Measurements from ENCODE around the gene ZBTB49. TPM values are rescaled to one million over a fixed set of nuclear protein-coding genes. Genes with fewer than 3 reads are reported as not detected.

Gene ZBTB49
- total RNA-seq, 1 experiment from 2014 or later, result 6.6 TPM

DNA sequence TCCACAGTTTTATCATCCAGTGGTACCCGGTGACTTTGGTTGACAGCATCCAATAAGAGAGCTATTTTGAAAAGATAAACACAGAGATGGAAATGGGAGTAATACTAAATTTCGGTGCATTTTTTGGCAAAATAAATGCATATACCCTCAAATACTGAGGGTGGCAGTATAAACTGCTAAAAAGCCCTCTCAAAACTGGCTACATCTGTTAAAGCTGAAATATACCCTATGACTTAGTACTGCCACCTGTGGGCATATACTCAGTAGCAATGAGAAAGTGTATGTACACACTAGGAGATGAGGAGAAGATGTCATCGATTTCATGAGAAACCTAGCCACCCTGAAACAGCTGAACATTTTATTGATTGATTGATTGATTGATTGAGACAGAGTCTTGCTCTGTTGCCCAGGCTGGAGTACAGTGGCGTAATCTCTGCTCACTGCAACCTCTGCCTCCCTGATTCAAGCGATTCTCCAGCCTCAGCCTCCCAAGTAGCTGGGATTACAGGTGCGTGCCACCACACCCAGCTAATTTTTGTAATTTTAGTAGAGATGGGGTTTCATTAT lies 29.8 kb upstream of the ZBTB49 start:
- no peaks in the 10 kb centered on the region for H3K4me1 ChIP-seq (ENCODE audit: insufficient read depth, low read length, poor library complexity, severe bottlenecking)
- intact Hi-C loops (cut with micrococcal nuclease; ENCODE audit: unreplicated experiment), result no loop called here
- POLR2A ChIA-PET (ENCODE audit: low non-redundant PET), result no interaction called here
- no peak overlapping the region for H3K4me3 ChIP-seq (ENCODE audit: low read depth, low read length, poor library complexity, severe bottlenecking)
- H3K27ac ChIP-seq (ENCODE audit: low read depth, low read length, poor library complexity, severe bottlenecking), result no peak overlapping the region
- DNase-seq (ENCODE audit: low spot score), result peak; percentile 68
- no peaks in the 10 kb centered on the region for H3K36me3 ChIP-seq (ENCODE audit: insufficient read depth, low read length, poor library complexity, severe bottlenecking)
- H3K9me3 ChIP-seq (ENCODE audit: low read depth, low read length, poor library complexity, severe bottlenecking), result no peaks in the 10 kb centered on the region
- CTCF ChIA-PET, result interaction anchor here (0.7 to 0.9 kb wide), 2 partner anchors 76 to 77 kb away, joined by 3 read pairs; no protein-coding TSS in a partner anchor
- TF ChIP-seq EZH2 (IDR thresholded peaks at IDR 0.05; ENCODE audit: borderline replicate concordance, low read depth, low read length, poor library complexity, severe bottlenecking), result no peak
- TF ChIP-seq, protein P1, sequence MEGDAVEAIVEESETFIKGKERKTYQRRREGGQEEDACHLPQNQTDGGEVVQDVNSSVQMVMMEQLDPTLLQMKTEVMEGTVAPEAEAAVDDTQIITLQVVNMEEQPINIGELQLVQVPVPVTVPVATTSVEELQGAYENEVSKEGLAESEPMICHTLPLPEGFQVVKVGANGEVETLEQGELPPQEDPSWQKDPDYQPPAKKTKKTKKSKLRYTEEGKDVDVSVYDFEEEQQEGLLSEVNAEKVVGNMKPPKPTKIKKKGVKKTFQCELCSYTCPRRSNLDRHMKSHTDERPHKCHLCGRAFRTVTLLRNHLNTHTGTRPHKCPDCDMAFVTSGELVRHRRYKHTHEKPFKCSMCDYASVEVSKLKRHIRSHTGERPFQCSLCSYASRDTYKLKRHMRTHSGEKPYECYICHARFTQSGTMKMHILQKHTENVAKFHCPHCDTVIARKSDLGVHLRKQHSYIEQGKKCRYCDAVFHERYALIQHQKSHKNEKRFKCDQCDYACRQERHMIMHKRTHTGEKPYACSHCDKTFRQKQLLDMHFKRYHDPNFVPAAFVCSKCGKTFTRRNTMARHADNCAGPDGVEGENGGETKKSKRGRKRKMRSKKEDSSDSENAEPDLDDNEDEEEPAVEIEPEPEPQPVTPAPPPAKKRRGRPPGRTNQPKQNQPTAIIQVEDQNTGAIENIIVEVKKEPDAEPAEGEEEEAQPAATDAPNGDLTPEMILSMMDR (conservative IDR thresholded peaks at IDR 0.05; ENCODE audit: low read depth, low read length), result peak; percentile 59
- BruUV-seq (replicated peaks), result no TSS peak
- no peaks in the 10 kb centered on the region for H3K27me3 ChIP-seq (replicated peaks; ENCODE audit: insufficient read depth, low read depth, low read length, poor library complexity)

DNA sequence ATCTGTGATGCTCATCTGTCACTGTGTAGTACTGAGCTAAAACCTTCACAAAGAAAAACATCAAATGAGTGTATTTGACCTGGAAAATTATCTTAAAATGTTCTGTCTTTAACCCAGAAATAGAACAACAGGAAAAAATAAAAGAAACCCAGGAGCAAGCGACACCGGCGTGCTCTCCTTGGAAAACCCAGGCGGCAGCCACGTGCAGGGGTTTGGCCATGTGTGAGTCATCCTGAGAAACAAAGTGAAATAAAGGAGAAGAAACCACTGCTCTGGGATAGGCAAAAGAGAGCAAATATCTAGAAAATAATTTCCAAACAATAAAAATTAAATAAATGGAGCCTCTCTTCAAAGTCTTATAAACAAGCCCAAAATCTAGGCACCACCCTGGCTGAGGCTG lies 22.1 kb upstream of the ZBTB49 start:
- Histone ChIP-seq H3K27ac (ENCODE audit: low read depth, low read length, poor library complexity, severe bottlenecking) (no peak overlapping the region), H3K9me3 (ENCODE audit: low read depth, low read length, poor library complexity, severe bottlenecking) (no peaks in the 10 kb centered on the region), H3K27me3 (replicated peaks; ENCODE audit: insufficient read depth, low read depth, low read length, poor library complexity) (no peaks in the 10 kb centered on the region), H3K4me1 (ENCODE audit: insufficient read depth, low read length, poor library complexity, severe bottlenecking) (no peaks in the 10 kb centered on the region), H3K36me3 (ENCODE audit: insufficient read depth, low read length, poor library complexity, severe bottlenecking) (peaks cover 41% of the 10 kb centered on the region), H3K4me3 (ENCODE audit: low read depth, low read length, poor library complexity, severe bottlenecking) (no peak overlapping the region)
- no peak for TF ChIP-seq EZH2 (IDR thresholded peaks at IDR 0.05; ENCODE audit: borderline replicate concordance, low read depth, low read length, poor library complexity, severe bottlenecking)
- TF ChIP-seq, protein P1 (conservative IDR thresholded peaks at IDR 0.05; ENCODE audit: low read depth, low read length), result no peak
- POLR2A ChIA-PET (ENCODE audit: low non-redundant PET), result no interaction called here
- CTCF ChIA-PET, result no interaction called here
- TSS peak; percentile 67 for BruUV-seq (replicated peaks)
- intact Hi-C loops (cut with micrococcal nuclease; ENCODE audit: unreplicated experiment), result no loop called here
- no peak for DNase-seq (ENCODE audit: low spot score)

DNA sequence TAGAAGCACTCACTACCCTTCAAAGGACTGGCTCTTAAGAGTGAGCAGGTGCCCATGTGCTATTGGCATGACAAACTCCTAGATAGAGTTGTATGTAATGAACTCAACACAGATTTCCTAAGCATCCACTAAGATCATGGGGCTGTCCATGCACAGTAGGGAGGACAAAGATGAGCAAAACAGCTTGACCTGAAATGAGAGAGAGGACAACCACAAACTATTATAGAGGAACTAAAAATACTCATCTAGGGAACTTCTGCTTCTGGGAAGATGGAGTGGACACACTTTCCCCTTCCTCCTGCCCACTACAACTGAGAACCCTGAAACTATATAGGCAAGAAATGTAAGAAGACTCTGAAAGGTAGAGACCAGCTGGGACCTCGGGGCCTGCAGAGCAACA lies 21.3 kb upstream of the ZBTB49 start:
- ChIA-PET CTCF (no interaction called here), POLR2A (ENCODE audit: low non-redundant PET) (no interaction called here)
- no peak overlapping the region for H3K4me3 ChIP-seq (ENCODE audit: low read depth, low read length, poor library complexity, severe bottlenecking)
- no peaks in the 10 kb centered on the region for H3K4me1 ChIP-seq (ENCODE audit: insufficient read depth, low read length, poor library complexity, severe bottlenecking)
- H3K36me3 ChIP-seq (ENCODE audit: insufficient read depth, low read length, poor library complexity, severe bottlenecking), result peaks cover 49% of the 10 kb centered on the region
- DNase-seq (ENCODE audit: low spot score), result no peak
- no peak overlapping the region for H3K27ac ChIP-seq (ENCODE audit: low read depth, low read length, poor library complexity, severe bottlenecking)
- H3K9me3 ChIP-seq (ENCODE audit: low read depth, low read length, poor library complexity, severe bottlenecking), result no peaks in the 10 kb centered on the region
- no TSS peak for BruUV-seq (replicated peaks)
- no peaks in the 10 kb centered on the region for H3K27me3 ChIP-seq (replicated peaks; ENCODE audit: insufficient read depth, low read depth, low read length, poor library complexity)
- TF ChIP-seq, protein P1 (conservative IDR thresholded peaks at IDR 0.05; ENCODE audit: low read depth, low read length), result no peak
- no peak for TF ChIP-seq EZH2 (IDR thresholded peaks at IDR 0.05; ENCODE audit: borderline replicate concordance, low read depth, low read length, poor library complexity, severe bottlenecking)
- intact Hi-C loops (cut with micrococcal nuclease; ENCODE audit: unreplicated experiment), result no loop called here
